Measurements from ENCODE around the gene PDE11A.

DNA sequence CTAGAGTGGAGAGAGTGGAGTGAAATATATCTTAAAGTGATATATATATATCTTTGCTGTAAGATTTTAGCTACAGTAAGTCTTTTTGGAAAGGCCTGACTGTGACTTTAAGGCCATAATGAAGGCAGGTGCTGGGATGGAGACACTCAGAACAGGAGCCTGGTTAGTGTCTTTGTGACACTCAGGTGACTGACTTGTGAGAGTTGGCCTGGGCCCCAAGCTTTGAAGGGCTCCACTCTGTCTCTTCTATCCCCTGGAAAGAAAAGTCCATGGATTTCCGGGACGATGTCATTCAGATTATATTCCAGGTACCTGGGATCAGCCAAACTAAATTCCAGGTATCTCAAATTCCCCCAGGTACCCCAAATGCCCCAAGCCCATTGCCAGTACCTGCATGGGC is 276.6 kb downstream of the PDE11A start:
- TF ChIP-seq POLR2A (IDR thresholded peaks at IDR 0.05; ENCODE audit: low read depth, low read length) (no peak), POLR2AphosphoS5 (IDR thresholded peaks at IDR 0.05; ENCODE audit: low read depth, low read length) (no peak)
